Measurements from ENCODE around the gene ZNF236. TPM values are rescaled to one million over a fixed set of nuclear protein-coding genes. Genes with fewer than 3 reads are reported as not detected.

ZNF236 gene
- total RNA-seq, 6 experiments from 2014 or later: 6.3 to 10.4 (median 8.1) TPM

DNA sequence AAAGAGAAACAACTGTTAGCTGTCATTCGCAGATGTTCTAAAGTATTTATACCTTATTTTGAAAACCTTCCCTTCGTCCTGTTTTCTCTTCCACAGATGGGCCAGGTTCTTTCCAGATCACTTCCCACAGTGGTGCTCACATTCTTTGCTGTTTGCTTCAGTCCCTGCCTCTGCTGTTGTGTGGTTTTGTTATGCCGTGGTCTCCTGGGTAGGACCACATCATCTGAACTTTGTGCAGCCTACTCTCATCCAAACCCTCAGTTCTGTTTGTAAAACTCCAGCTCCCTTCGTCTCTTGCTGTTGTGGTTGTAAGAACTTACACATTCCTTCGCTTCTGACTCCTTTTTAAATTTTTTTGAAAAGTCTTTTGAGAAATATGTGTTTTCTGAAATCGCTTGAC lies 38.1 kb downstream of the ZNF236 start:
- DNase-seq: no peak
- TF ChIP-seq, protein P1, sequence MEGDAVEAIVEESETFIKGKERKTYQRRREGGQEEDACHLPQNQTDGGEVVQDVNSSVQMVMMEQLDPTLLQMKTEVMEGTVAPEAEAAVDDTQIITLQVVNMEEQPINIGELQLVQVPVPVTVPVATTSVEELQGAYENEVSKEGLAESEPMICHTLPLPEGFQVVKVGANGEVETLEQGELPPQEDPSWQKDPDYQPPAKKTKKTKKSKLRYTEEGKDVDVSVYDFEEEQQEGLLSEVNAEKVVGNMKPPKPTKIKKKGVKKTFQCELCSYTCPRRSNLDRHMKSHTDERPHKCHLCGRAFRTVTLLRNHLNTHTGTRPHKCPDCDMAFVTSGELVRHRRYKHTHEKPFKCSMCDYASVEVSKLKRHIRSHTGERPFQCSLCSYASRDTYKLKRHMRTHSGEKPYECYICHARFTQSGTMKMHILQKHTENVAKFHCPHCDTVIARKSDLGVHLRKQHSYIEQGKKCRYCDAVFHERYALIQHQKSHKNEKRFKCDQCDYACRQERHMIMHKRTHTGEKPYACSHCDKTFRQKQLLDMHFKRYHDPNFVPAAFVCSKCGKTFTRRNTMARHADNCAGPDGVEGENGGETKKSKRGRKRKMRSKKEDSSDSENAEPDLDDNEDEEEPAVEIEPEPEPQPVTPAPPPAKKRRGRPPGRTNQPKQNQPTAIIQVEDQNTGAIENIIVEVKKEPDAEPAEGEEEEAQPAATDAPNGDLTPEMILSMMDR (IDR thresholded peaks at IDR 0.05): no peak
- Mint-ChIP-seq H3K27me3 (ENCODE audit: insufficient read depth) (no peaks in the 10 kb centered on the region; the same call in 1 of the 2 replicates), H3K4me3 (no peak overlapping the region), H3K27ac (no peak overlapping the region), H3K4me1 (ENCODE audit: low read depth) (no peaks in the 10 kb centered on the region), H3K9me3 (no peaks in the 10 kb centered on the region), H3K36me3 (ENCODE audit: low read depth) (no peaks in the 10 kb centered on the region)

DNA sequence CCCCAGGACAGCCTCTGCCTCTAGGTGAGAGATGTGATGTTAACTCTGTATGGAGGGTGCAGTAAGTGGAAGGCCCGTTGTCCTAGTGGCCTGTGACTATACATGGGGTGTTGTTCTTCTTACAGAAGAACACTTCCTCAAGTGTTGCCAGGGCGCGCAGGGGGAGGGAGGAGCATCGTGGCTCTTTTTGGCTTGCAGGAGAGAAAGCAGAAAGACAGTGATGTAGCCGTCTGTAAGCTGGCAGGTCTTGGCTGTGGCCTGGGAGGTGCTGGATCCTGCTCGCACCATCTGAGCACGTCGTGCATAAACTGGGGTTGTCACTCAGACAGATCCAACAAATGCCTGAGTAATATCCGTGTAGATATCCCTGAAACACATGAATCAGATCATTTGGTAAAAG lies 44.3 kb downstream of the ZNF236 start:
- H3K4me1 Mint-ChIP-seq (ENCODE audit: low read depth): no peaks in the 10 kb centered on the region
- H3K27me3 Mint-ChIP-seq (ENCODE audit: insufficient read depth): peaks cover 1% of the 10 kb centered on the region; the same call in 1 of the 2 replicates
- H3K36me3 Mint-ChIP-seq (ENCODE audit: low read depth): peaks cover 7% of the 10 kb centered on the region
- no peak overlapping the region for H3K27ac Mint-ChIP-seq
- no peak for DNase-seq
- no peaks in the 10 kb centered on the region for H3K9me3 Mint-ChIP-seq
- TF ChIP-seq, protein P1 (IDR thresholded peaks at IDR 0.05): no peak
- no peak overlapping the region for H3K4me3 Mint-ChIP-seq

DNA sequence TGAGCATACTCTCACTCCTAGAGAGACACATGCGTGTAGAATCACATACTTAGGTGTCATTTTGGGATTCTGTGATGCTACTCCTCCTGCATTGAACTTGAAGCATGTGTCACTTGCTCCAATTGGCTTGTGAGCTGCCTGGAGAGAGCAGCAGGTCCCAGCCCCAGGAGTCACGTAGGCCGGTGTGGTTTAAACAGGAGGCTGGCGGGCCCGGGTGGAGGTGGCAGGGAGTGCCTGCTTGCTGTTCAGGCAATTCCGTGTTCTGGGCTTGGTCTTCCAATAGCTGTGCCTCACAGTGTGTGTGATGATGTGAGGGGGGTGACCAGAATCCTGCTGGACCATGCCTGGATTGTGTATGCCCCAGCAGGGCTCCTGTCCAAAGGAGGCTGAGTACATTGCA lies 51.0 kb downstream of the ZNF236 start:
- H3K4me3 Mint-ChIP-seq: no peak overlapping the region
- peaks cover 7% of the 10 kb centered on the region for H3K36me3 Mint-ChIP-seq (ENCODE audit: low read depth)
- no peaks in the 10 kb centered on the region for H3K4me1 Mint-ChIP-seq (ENCODE audit: low read depth)
- no peaks in the 10 kb centered on the region for H3K9me3 Mint-ChIP-seq
- TF ChIP-seq, protein P1 (IDR thresholded peaks at IDR 0.05): no peak
- peaks cover 1% of the 10 kb centered on the region; the same call in 1 of the 2 replicates for H3K27me3 Mint-ChIP-seq (ENCODE audit: insufficient read depth)
- DNase-seq: no peak
- H3K27ac Mint-ChIP-seq: no peak overlapping the region

DNA sequence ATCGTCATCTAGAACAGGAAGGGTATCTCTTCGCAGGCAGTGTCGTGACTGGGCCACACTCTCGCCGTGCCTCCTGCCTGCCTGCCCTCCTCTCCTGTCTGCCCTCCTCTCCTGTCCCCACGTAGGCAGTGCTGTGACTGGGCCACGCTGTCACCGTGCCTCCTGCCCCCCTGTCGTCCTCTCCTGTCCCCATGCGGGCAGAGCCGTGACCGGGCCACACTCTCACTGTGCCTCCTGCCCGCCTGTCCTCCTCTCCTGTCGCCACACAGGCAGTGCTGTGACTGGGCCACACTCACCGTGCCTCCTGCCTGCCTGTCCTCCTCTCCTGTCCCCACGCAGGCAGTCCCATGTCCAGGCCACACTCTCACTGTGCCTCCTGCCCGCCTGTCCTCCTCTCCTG lies 51.4 kb downstream of the ZNF236 start:
- Mint-ChIP-seq H3K4me3 (no peak overlapping the region), H3K4me1 (ENCODE audit: low read depth) (no peaks in the 10 kb centered on the region), H3K27me3 (ENCODE audit: insufficient read depth) (peaks cover 1% of the 10 kb centered on the region; the same call in 1 of the 2 replicates), H3K9me3 (no peaks in the 10 kb centered on the region), H3K27ac (no peak overlapping the region), H3K36me3 (ENCODE audit: low read depth) (peaks cover 4% of the 10 kb centered on the region)
- no peak for DNase-seq
- TF ChIP-seq, protein P1 (IDR thresholded peaks at IDR 0.05): no peak

DNA sequence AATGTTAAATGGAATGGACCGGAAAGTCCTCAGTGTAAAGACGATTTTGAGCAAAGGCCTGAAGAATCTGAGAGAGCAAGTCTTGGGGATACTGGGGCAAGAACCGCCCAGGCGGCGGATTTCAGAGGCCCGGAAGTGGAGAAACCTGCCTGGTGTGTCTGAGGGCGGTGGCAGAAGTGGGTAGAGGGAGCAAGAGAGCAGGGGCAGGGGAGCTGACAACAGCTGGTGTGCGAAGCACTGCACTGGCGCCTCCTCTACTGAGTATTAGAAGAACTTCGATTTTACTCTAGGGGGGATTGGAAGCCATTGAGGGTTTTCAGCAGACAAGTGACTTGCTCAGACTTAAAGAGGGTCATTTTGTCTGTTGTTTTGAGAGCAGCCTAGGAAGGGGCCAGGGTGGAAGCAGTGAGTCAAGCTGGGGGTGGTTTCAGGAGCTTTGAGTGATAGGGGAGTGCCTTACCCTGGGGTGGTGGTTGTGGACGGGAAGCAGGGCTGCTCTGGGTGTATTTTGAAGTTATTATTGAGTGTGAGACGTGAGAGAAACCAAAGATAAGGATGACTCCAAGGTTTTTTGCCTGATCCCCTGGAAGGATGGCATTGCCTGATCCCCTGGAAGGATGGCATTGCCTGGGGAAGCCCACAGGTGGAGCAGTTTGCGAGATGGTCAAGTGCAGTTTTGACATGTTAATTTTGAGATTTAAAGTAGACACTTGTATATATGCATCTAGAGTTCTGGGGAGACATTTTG lies 52.5 kb downstream of the ZNF236 start:
- Mint-ChIP-seq H3K4me1 (ENCODE audit: low read depth) (no peaks in the 10 kb centered on the region), H3K36me3 (ENCODE audit: low read depth) (no peaks in the 10 kb centered on the region; the same call in 1 of the 2 replicates), H3K27me3 (ENCODE audit: insufficient read depth) (peaks cover 1% of the 10 kb centered on the region; the same call in 1 of the 2 replicates), H3K9me3 (no peaks in the 10 kb centered on the region), H3K4me3 (no peak overlapping the region), H3K27ac (no peak overlapping the region)
- DNase-seq: no peak
- TF ChIP-seq, protein P1 (IDR thresholded peaks at IDR 0.05): no peak
